ACC112 (cell line): Measurements from ENCODE around the gene TM4SF18.
A peak's percentile ranks its signal among the peaks of the same experiment; 100 is the strongest.
"Not testable (repeated sequence)": the region's sequence is repeated elsewhere in the genome, so short reads cannot be mapped to it uniquely, and the experiment has no call there.

Experiments used
- H2AFZ ChIP-seq: fragments of 200-600 bp; sonication (generic); one replicate; pipeline ENCODE4 v1.6.0; 2017; ENCODE audit warnings: antibody characterized with exemption, low read length; ENCODE audit not compliant: unreplicated experiment
- H3K27ac ChIP-seq: fragments of 200-600 bp; sonication (generic); 2 replicates; pipeline ENCODE4 v1.5.1; 2014; ENCODE audit warnings: low read depth, mild to moderate bottlenecking, antibody characterized with exemption, low read length, moderate library complexity
- H3K27me3 ChIP-seq: fragments of 200-600 bp; sonication (generic); 2 replicates; pipeline ENCODE4 v1.6.1; 2014; ENCODE audit warnings: mild to moderate bottlenecking, antibody characterized with exemption, low read length, moderate library complexity, mixed read lengths; ENCODE audit not compliant: insufficient read depth
- H3K36me3 ChIP-seq: fragments of 200-600 bp; sonication (generic); 2 replicates; pipeline ENCODE4 v1.6.1; 2016; ENCODE audit warnings: mild to moderate bottlenecking, antibody characterized with exemption, low read length, moderate library complexity, mixed read lengths; ENCODE audit not compliant: insufficient read depth
- H3K4me1 ChIP-seq: fragments of 200-600 bp; sonication (generic); one replicate; pipeline ENCODE4 v1.6.1; 2016; ENCODE audit warnings: low read length, mixed read lengths; ENCODE audit not compliant: insufficient read depth, unreplicated experiment, control insufficient read depth
- H3K4me3 ChIP-seq: fragments of 200-600 bp; sonication (generic); 2 replicates; pipeline ENCODE4 v1.5.1; 2014; ENCODE audit warnings: mild to moderate bottlenecking, low read depth, low read length
- H3K79me2 ChIP-seq: fragments of 200-600 bp; sonication (generic); one replicate; pipeline ENCODE4 v1.6.0; 2016; ENCODE audit warnings: low read length; ENCODE audit not compliant: control insufficient read depth, unreplicated experiment, insufficient read depth

TM4SF18 gene

GRCh38 chr3:149342413-149343380 is 9.3 kb upstream of the TM4SF18 start:
- Histone ChIP-seq H3K36me3 (peaks cover 4% of the 10 kb centered on the region; the same call in 1 of the 2 replicates), H3K4me1 (peaks cover 52% of the 10 kb centered on the region), H3K27ac (peak overlapping the region; percentile 63), H3K27me3 (no peaks in the 10 kb centered on the region), H3K79me2 (no peaks in the 10 kb centered on the region), H3K4me3 (no peak overlapping the region), H2AFZ (no peak overlapping the region)

GRCh38 chr3:149340310-149340933 is 7.0 kb upstream of the TM4SF18 start:
- peak overlapping the region; percentile 46; the same call in 1 of the 2 replicates for H3K4me3 ChIP-seq
- H3K27ac ChIP-seq: peak overlapping the region; percentile 95
- peaks cover 50% of the 10 kb centered on the region for H3K4me1 ChIP-seq
- no peak overlapping the region for H2AFZ ChIP-seq
- no peaks in the 10 kb centered on the region for H3K79me2 ChIP-seq
- peaks cover 4% of the 10 kb centered on the region; the same call in 1 of the 2 replicates for H3K36me3 ChIP-seq
- no peaks in the 10 kb centered on the region for H3K27me3 ChIP-seq

DNA sequence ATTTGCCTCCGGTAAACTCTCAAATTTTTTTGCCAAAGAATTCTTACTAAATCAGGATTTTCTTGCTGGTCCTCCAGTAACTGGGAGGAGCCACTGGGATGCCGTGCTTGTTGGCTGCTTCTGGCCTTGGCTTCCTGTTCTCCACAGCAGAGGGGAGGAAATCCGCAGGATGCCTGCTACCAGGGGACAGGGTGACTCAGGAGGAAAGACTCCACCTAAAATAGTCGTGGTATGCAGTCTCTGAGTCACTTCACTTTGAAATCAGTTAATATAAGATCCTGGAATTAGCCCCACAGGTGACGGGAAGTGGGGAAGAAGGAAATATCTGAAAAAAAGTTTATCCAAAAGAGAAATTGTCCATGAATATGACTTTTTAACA is 6.5 kb upstream of the TM4SF18 start:
- Histone ChIP-seq H3K27ac (peak overlapping the region; percentile 95), H3K27me3 (no peaks in the 10 kb centered on the region), H3K4me3 (peak overlapping the region; percentile 46; the same call in 1 of the 2 replicates), H3K4me1 (peaks cover 50% of the 10 kb centered on the region), H2AFZ (peak overlapping the region; percentile 54), H3K79me2 (no peaks in the 10 kb centered on the region), H3K36me3 (peaks cover 4% of the 10 kb centered on the region; the same call in 1 of the 2 replicates)

DNA sequence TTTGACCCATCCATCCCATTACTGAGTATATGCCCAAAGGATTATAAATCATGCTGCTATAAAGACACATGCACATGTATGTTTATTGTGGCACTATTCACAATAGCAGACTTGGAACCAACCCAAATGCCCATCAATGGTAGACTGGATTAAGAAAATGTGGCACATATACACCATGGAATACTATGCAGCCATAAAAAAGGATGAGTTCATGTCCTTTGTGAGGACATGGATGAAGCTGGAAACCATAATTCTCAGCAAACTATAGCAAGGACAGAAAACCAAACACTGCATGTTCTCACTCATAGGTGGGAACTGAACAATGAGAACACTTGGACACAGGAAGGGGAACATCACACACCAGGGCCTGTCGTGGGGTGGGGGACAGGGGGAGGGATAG is 4.0 kb upstream of the TM4SF18 start:
- not testable (repeated sequence) for H2AFZ ChIP-seq, H3K27ac ChIP-seq, H3K4me3 ChIP-seq, H3K36me3 ChIP-seq, H3K79me2 ChIP-seq, H3K27me3 ChIP-seq
- H3K4me1 ChIP-seq: peaks cover 49% of the 10 kb centered on the region

GRCh38 chr3:149336925-149337324 is 3.5 kb upstream of the TM4SF18 start:
- Histone ChIP-seq H3K4me1 (peaks cover 49% of the 10 kb centered on the region), H3K27ac (peak overlapping the region; percentile 17; the same call in 1 of the 2 replicates), H2AFZ (peak overlapping the region; percentile 39)

DNA sequence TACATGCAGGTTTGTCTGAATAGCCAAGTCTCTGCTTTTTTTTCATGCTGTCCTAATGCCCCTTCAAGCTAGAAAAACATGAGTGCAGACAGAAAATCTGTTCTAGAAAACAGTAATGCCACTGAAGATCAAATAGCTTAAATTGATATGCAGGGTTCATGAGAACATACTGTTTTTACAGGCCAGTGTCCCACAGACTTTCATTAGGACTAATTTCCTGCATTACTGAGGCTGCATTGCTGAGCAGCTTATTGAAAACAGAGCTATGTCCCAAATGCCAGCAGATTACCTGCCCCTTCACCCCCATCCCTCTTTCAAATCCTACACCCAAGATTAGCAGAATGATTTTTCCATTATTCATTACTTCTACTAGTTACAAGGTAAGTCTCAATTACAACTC is 665 bp downstream of the TM4SF18 start:
- peak overlapping the region; percentile 58 for H3K27ac ChIP-seq
- no peaks in the 10 kb centered on the region for H3K36me3 ChIP-seq
- peaks cover 41% of the 10 kb centered on the region for H3K4me1 ChIP-seq
- no peaks in the 10 kb centered on the region for H3K79me2 ChIP-seq
- no peaks in the 10 kb centered on the region for H3K27me3 ChIP-seq
- H3K4me3 ChIP-seq: no peak overlapping the region
- peak overlapping the region; percentile 36 for H2AFZ ChIP-seq

More at GRCh38 chr3:149336925-149337324, 3.5 kb upstream of the TM4SF18 start:
- Histone ChIP-seq H3K27me3 (no peaks in the 10 kb centered on the region), H3K79me2 (no peaks in the 10 kb centered on the region), H3K36me3 (peaks cover 4% of the 10 kb centered on the region; the same call in 1 of the 2 replicates), H3K4me3 (no peak overlapping the region)

DNA sequence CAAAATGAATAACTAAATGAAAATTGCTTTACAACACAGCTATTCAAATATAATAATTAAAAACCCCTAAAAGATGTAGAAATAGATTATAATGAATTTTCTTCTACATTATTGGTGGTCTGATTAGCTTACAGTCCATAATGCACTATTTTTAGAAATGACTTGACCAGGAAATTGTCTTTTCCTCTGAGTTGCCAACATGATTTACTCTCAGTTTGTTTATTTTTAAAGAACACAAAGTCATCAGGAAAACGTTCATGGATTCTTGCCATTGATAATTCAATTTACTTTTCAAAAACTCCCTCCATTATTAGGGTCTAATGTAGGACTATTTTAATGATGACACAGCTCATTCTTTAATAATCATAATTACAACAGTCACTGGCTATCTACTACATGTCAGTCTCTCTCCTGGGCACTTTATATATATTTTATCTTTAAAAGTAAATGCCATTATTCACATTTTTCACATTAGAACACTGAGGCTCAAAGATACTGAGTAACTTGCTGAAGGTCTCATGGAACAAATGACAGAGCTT is 1.1 kb downstream of the TM4SF18 start:
- peaks cover 41% of the 10 kb centered on the region for H3K4me1 ChIP-seq
- H3K27ac ChIP-seq: peak overlapping the region; percentile 58
- H3K79me2 ChIP-seq: no peaks in the 10 kb centered on the region
- no peak overlapping the region for H3K4me3 ChIP-seq
- no peaks in the 10 kb centered on the region for H3K27me3 ChIP-seq
- H3K36me3 ChIP-seq: no peaks in the 10 kb centered on the region
- peak overlapping the region; percentile 36 for H2AFZ ChIP-seq

DNA sequence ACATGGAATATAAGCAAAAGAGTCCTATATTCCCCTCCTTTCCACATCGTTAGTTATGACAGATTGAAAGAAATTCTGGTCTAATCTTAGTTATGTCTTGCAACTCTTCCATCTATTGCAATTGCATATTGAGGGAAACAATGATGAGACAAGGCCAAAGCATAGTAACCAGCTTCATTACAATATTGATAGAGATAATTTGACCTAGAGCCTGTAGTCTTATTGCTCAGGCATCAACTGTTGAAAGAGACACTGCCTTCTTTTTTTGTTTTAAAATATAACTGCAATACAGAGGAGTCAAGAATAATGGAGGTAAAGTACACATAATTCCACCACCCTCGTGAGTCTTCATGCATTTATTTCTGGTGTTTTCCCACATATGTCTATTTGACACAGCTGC is 2.0 kb downstream of the TM4SF18 start:
- Histone ChIP-seq H3K27me3 (no peaks in the 10 kb centered on the region), H2AFZ (no peak overlapping the region), H3K4me3 (no peak overlapping the region), H3K79me2 (no peaks in the 10 kb centered on the region), H3K27ac (no peak overlapping the region), H3K4me1 (peaks cover 41% of the 10 kb centered on the region), H3K36me3 (no peaks in the 10 kb centered on the region)

GRCh38 chr3:149330609-149331331 is 2.7 kb downstream of the TM4SF18 start:
- H3K27ac ChIP-seq: no peak overlapping the region

GRCh38 chr3:149327156-149327555 is 6.3 kb downstream of the TM4SF18 start:
- Histone ChIP-seq H3K27me3 (no peaks in the 10 kb centered on the region), H3K79me2 (no peaks in the 10 kb centered on the region), H2AFZ (no peak overlapping the region), H3K4me1 (peaks cover 21% of the 10 kb centered on the region), H3K27ac (no peak overlapping the region), H3K36me3 (no peaks in the 10 kb centered on the region), H3K4me3 (no peak overlapping the region)

More at GRCh38 chr3:149330609-149331331, 2.7 kb downstream of the TM4SF18 start:
- H3K4me3 ChIP-seq: no peak overlapping the region
- peaks cover 41% of the 10 kb centered on the region for H3K4me1 ChIP-seq
- H2AFZ ChIP-seq: no peak overlapping the region
- H3K79me2 ChIP-seq: no peaks in the 10 kb centered on the region
- no peaks in the 10 kb centered on the region for H3K27me3 ChIP-seq
- H3K36me3 ChIP-seq: no peaks in the 10 kb centered on the region
